WTC11 (cell line): Measurements from ENCODE around the gene MOSPD3. TPM values are rescaled to one million over a fixed set of nuclear protein-coding genes. Genes with fewer than 3 reads are reported as not detected.

Experiments used
- ATAC-seq: fragments of 200-7000 bp; cut with Tn5 transposase; 2 replicates; pipeline ENCODE4 v1.10.0; 2021; ENCODE audit warnings: mild to moderate bottlenecking, moderate library complexity
- CTCF ChIA-PET: fragments of 300-600 bp; sonication (Branson Sonifier 250); formaldehyde crosslinking; loops from one replicate; lab custom pipeline; 2021; ENCODE audit warnings: antibody characterized with exemption; lab: Charles Lee
- POLR2A ChIA-PET: fragments of 350-600 bp; sonication (Branson Sonifier 250); formaldehyde crosslinking; loops from one replicate; lab custom pipeline; 2021; ENCODE audit warnings: antibody characterized with exemption; lab: Charles Lee
- DNase-seq: peaks from one replicate; pipeline ENCODE4 v3.0.0; 2021; ENCODE audit warnings: low spot score
- H3K27ac Mint-ChIP-seq: 2 replicates; pipeline ENCODE4 v1.8.0; 2021; ENCODE audit warnings: mixed read lengths
- H3K27me3 Mint-ChIP-seq: 2 replicates; pipeline ENCODE4 v1.8.0; 2021; ENCODE audit warnings: low read depth, mild to moderate bottlenecking, moderate library complexity, mixed read lengths
- H3K36me3 Mint-ChIP-seq: 2 replicates; pipeline ENCODE4 v1.8.0; 2021; ENCODE audit warnings: mixed read lengths
- H3K4me1 Mint-ChIP-seq: 2 replicates; pipeline ENCODE4 v1.8.0; 2022; ENCODE audit warnings: mixed read lengths
- H3K4me3 Mint-ChIP-seq: 2 replicates; pipeline ENCODE4 v1.8.0; 2021; ENCODE audit warnings: mild to moderate bottlenecking, moderate library complexity, mixed read lengths
- H3K9me3 Mint-ChIP-seq: 2 replicates; pipeline ENCODE4 v1.8.0; 2021; ENCODE audit warnings: mixed read lengths
- ARID4B ChIP-seq: sonication (generic); formaldehyde crosslinking; IDR thresholded peaks from 2 replicates; pipeline ENCODE4 v1.8.0; 2023; ENCODE audit warnings: missing genetic modification reagents, mild to moderate bottlenecking, borderline replicate concordance
- ESRRA ChIP-seq: sonication (generic); formaldehyde crosslinking; IDR thresholded peaks from 2 replicates; pipeline ENCODE4 v1.8.1; 2022; ENCODE audit warnings: mild to moderate bottlenecking, missing genetic modification reagents, borderline replicate concordance
- FOXP1 ChIP-seq: sonication (generic); formaldehyde crosslinking; IDR thresholded peaks from 2 replicates; pipeline ENCODE4 v1.8.0; 2022; ENCODE audit warnings: missing genetic modification reagents, mild to moderate bottlenecking, moderate library complexity, borderline replicate concordance
- GABPB1 ChIP-seq: sonication (generic); formaldehyde crosslinking; IDR thresholded peaks from 2 replicates; pipeline ENCODE4 v1.8.1; 2023; ENCODE audit warnings: mild to moderate bottlenecking, missing genetic modification reagents
- MYBL2 ChIP-seq: sonication (generic); formaldehyde crosslinking; IDR thresholded peaks from 2 replicates; pipeline ENCODE4 v1.8.1; 2023; ENCODE audit warnings: mild to moderate bottlenecking, moderate library complexity, missing genetic modification reagents
- NFYB ChIP-seq: sonication (generic); formaldehyde crosslinking; conservative IDR thresholded peaks from 2 replicates; pipeline ENCODE4 v1.8.0; 2022; ENCODE audit warnings: low read depth, missing genetic modification reagents
- NR2C2 ChIP-seq: sonication (generic); formaldehyde crosslinking; IDR thresholded peaks from 2 replicates; pipeline ENCODE4 v1.8.0; 2022; ENCODE audit warnings: mild to moderate bottlenecking, missing genetic modification reagents
- TP53 ChIP-seq: sonication (generic); formaldehyde crosslinking; IDR thresholded peaks from 2 replicates; pipeline ENCODE4 v1.8.1; 2023; ENCODE audit warnings: mild to moderate bottlenecking, missing genetic modification reagents
- ZBTB21 ChIP-seq: sonication (generic); formaldehyde crosslinking; IDR thresholded peaks from 2 replicates; pipeline ENCODE4 v1.8.1; 2023; ENCODE audit warnings: mild to moderate bottlenecking, missing genetic modification reagents, borderline replicate concordance
- ZNF138 ChIP-seq: sonication (generic); formaldehyde crosslinking; conservative IDR thresholded peaks from 2 replicates; pipeline ENCODE4 v1.8.1; 2022; ENCODE audit warnings: mild to moderate bottlenecking, moderate library complexity, missing genetic modification reagents
- ZNF396 ChIP-seq: fragments of 250-450 bp; sonication (Bioruptor Pico); IDR thresholded peaks from 2 replicates; pipeline ENCODE4 v1.8.0; 2021; ENCODE audit warnings: mild to moderate bottlenecking, moderate library complexity, borderline replicate concordance
- ZNF532 ChIP-seq: fragments of 250-450 bp; sonication (Bioruptor Pico); IDR thresholded peaks from 2 replicates; pipeline ENCODE4 v1.9.0; 2021; ENCODE audit warnings: mild to moderate bottlenecking, borderline replicate concordance
- total RNA-seq: library from RNA; stranded (reverse); gene quantifications from 3 replicates; pipeline ENCODE4 v1.2.3, GENCODE V29; 2021
- TF ChIP-seq, protein P1 (sequence below): sonication (generic); formaldehyde crosslinking; conservative IDR thresholded peaks from 2 replicates; pipeline ENCODE4 v1.8.1; 2022; ENCODE audit warnings: mild to moderate bottlenecking, missing genetic modification reagents

MOSPD3 gene
- total RNA-seq, 1 experiment from 2014 or later, result 21.9 TPM

GRCh38 chr7:100570954-100571828, 41.1 kb upstream of the MOSPD3 start:
- ATAC-seq, result peak; percentile 2
- TF ChIP-seq GABPB1 (CRISPR knock-in tag) (peak; percentile 24; the same call in 1 of the 2 replicates), ARID4B (CRISPR knock-in tag) (no peak)
- TF ChIP-seq, all 79 proteins: peak for 1
- CTCF ChIA-PET, result interaction anchor here (0.5 to 3.6 kb wide), 21 partner anchors 12 to 304 kb away, joined by 3 to 51 read pairs (median 4); partner anchors contain the start of genes FBXO24, GNB2, LRCH4 and MOSPD3
- Mint-ChIP-seq H3K27me3 (peaks cover 11% of the 10 kb centered on the region), H3K27ac (no peak overlapping the region), H3K9me3 (no peaks in the 10 kb centered on the region), H3K4me3 (peak overlapping the region; percentile 61), H3K4me1 (peaks cover 41% of the 10 kb centered on the region), H3K36me3 (no peaks in the 10 kb centered on the region)
- no peak for DNase-seq
- POLR2A ChIA-PET, result interaction anchor here (0.6 to 1.8 kb wide), 8 partner anchors 14 to 142 kb away, joined by 3 to 24 read pairs (median 4); partner anchors contain the start of genes AGFG2, FBXO24, LRCH4 and MEPCE

DNA sequence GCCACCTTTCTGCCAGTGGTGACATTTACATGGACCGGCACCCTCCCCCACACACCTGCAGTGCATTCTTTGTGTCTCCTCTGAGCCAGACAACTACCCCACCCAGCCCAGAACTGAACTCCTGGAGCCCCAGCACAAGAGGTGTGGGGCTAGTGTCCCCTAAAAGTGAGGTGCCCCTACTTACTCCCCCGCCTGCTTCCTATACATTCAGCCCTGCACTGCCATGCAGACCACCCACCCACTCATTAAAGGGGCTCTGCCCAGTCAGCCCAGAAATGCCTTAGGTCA, 40.6 kb upstream of the MOSPD3 start:
- H3K27me3 Mint-ChIP-seq, result peaks cover 11% of the 10 kb centered on the region
- ChIA-PET CTCF (interaction anchor here (0.5 to 3.6 kb wide), 13 partner anchors 12 to 303 kb away, joined by 3 to 51 read pairs (median 4); partner anchors contain the start of genes FBXO24, GNB2, LRCH4 and MOSPD3), POLR2A (interaction anchor here (0.9 to 1.8 kb wide), 6 partner anchors 13 to 141 kb away, joined by 3 to 24 read pairs (median 4); partner anchors contain the start of genes AGFG2, FBXO24, LRCH4 and MOSPD3)
- H3K36me3 Mint-ChIP-seq, result 0 out of 2 replicates have a peak, but pooled peaks cover 3% of the 10 kb centered on the region
- ATAC-seq, result no peak
- TF ChIP-seq ZNF138 (CRISPR knock-in tag) (no peak), ESRRA (CRISPR knock-in tag) (no peak), NR2C2 (CRISPR knock-in tag) (no peak), ZNF396 (CRISPR knock-in tag) (no peak)
- peaks cover 41% of the 10 kb centered on the region for H3K4me1 Mint-ChIP-seq
- no peak for DNase-seq
- no peak overlapping the region for H3K4me3 Mint-ChIP-seq
- peak overlapping the region; percentile 87 for H3K27ac Mint-ChIP-seq
- H3K9me3 Mint-ChIP-seq, result no peaks in the 10 kb centered on the region

DNA sequence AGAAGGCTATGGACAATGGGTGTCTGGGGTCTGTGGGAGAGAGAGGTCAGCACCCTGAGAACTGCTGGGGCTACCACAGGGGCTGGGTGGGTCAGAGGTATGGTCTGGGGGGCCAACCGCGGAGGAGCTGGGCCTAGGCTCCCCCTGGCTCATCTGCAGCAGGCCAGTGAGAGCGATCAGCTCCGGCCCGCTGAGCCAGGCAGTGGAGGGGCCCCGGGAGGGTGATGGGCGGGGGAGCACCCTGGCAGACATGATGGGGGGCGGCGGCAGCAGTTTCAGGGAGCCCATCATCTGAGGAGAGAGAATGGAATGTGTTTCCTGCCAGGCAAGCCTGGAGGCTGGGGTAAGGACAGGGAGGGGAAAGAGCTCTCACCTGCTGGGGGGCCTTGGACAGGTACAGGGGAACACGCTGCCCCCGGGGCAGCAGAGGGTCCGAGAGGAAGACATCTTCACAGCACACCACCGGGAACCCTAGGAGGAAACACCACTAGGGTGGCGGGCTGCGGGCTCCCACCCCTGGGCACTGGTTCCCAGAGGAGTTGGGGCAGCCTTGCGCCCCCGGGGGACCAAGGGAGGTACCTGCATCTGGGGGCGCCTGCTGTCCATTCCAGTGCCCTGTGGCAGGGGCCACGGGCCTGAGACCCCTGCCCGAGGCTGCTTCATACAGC, 39.9 kb upstream of the MOSPD3 start:
- no peak for DNase-seq
- Mint-ChIP-seq H3K27me3 (peaks cover 11% of the 10 kb centered on the region), H3K4me1 (peaks cover 35% of the 10 kb centered on the region), H3K27ac (peak overlapping the region; percentile 87; the same call in 1 of the 2 replicates), H3K4me3 (no peak overlapping the region), H3K9me3 (no peaks in the 10 kb centered on the region), H3K36me3 (0 out of 2 replicates have a peak, but pooled peaks cover 3% of the 10 kb centered on the region)
- TF ChIP-seq, protein P1, sequence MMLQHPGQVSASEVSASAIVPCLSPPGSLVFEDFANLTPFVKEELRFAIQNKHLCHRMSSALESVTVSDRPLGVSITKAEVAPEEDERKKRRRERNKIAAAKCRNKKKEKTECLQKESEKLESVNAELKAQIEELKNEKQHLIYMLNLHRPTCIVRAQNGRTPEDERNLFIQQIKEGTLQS (CRISPR knock-in tag), result no peak
- TF ChIP-seq MYBL2 (CRISPR knock-in tag) (no peak), NFYB (0 out of 2 replicates have a peak, but pooled peaks have one; percentile 5), ZBTB21 (CRISPR knock-in tag) (no peak), FOXP1 (CRISPR knock-in tag) (no peak), TP53 (no peak), ZNF532 (CRISPR knock-in tag) (no peak)
- POLR2A ChIA-PET, result interaction anchor here (0.8 to 1.8 kb wide), 3 partner anchors 12 to 30 kb away, joined by 4 to 24 read pairs (median 5); partner anchors contain the start of genes FBXO24, LRCH4 and PCOLCE
- no peak for ATAC-seq
- CTCF ChIA-PET, result interaction anchor here (0.5 to 3.6 kb wide), 7 partner anchors 9 to 103 kb away, joined by 3 to 51 read pairs (median 3); partner anchors contain the start of genes FBXO24, LRCH4 and MOSPD3
